Osteoblast (primary cell): ENCODE measurements around the gene EAF1. TPM values are rescaled to one million over a fixed set of nuclear protein-coding genes. Genes with fewer than 3 reads are reported as not detected.

Source experiments
- DNase-seq: peaks from one replicate; pipeline ENCODE4 v3.0.0; 2011; ENCODE audit warnings: low spot score, mixed read lengths; ENCODE audit not compliant: insufficient read length; ENCODE audit errors: missing footprints
- H2AFZ ChIP-seq: 2 replicates; pipeline ENCODE4 v1.6.0; 2011; ENCODE audit warnings: mild to moderate bottlenecking, low read length
- H3K27ac ChIP-seq: 2 replicates; pipeline ENCODE4 v1.5.1; 2011; ENCODE audit warnings: mild to moderate bottlenecking, low read depth, low read length, moderate library complexity
- H3K27me3 ChIP-seq: 2 replicates; pipeline ENCODE4 v1.6.0; 2012; ENCODE audit warnings: mild to moderate bottlenecking, control low read depth, inconsistent platforms, low read length, moderate library complexity; ENCODE audit not compliant: insufficient read depth
- H3K36me3 ChIP-seq: 2 replicates; pipeline ENCODE4 v1.5.1; 2011; ENCODE audit warnings: mild to moderate bottlenecking, low read length, control low read depth, moderate library complexity; ENCODE audit not compliant: insufficient read depth
- H3K4me1 ChIP-seq: 2 replicates; pipeline ENCODE4 v1.5.1; 2011; ENCODE audit warnings: mild to moderate bottlenecking, low read length, control low read depth, moderate library complexity; ENCODE audit not compliant: insufficient read depth
- H3K4me2 ChIP-seq: 2 replicates; pipeline ENCODE4 v1.6.0; 2011; ENCODE audit warnings: mild to moderate bottlenecking, low read length; ENCODE audit not compliant: insufficient read depth
- H3K4me3 ChIP-seq: fragments of 200-600 bp; sonication (generic); 3 replicates; pipeline ENCODE4 v1.5.1; 2012; ENCODE audit warnings: mild to moderate bottlenecking, low read length, inconsistent platforms; ENCODE audit not compliant: insufficient read depth
- H3K79me2 ChIP-seq: 2 replicates; pipeline ENCODE4 v1.6.0; 2012; ENCODE audit warnings: mild to moderate bottlenecking, low read length, control low read depth, inconsistent platforms; ENCODE audit not compliant: insufficient read depth
- H3K9me3 ChIP-seq: 2 replicates; pipeline ENCODE4 v1.5.1; 2011; ENCODE audit warnings: low read depth, low read length, control low read depth
- H4K20me1 ChIP-seq: 2 replicates; pipeline ENCODE4 v1.6.0; 2012; ENCODE audit warnings: mild to moderate bottlenecking, low read length, control low read depth; ENCODE audit not compliant: insufficient read depth
- CTCF ChIP-seq: IDR thresholded peaks from 2 replicates; pipeline ENCODE4 v1.5.1; 2011; ENCODE audit warnings: mild to moderate bottlenecking, low read depth, low read length, moderate library complexity; ENCODE audit errors: extremely low read depth
- total RNA-seq: library from RNA; depleted of rRNA; stranded (reverse); fragments of >200 nt; gene quantifications from 2 replicates; pipeline ENCODE4 v1.2.3, GENCODE V29; 2012

EAF1 gene
- total RNA-seq, 1 donor, result 29.0 TPM

DNA sequence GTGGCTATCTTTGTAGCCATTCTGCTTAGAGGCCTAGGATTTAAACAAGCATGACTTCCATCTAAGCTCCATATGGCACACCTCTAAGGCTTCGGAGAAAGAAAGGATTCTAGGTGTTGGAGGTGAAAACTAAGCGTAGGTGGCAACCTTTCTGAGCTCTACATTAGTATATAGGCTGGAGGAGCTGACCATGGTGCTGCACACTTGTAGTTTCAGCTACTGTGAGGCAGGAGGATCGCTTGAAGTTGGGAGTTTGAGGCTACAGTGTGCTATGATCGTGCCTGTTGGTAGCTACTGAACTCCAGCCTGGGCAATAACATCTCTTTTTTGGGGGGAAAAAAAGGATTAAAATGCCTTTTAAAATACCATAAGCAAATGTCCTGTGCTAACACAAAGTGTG lies 7.4 kb downstream of the EAF1 start:
- Histone ChIP-seq H3K4me3 (no peak overlapping the region), H3K4me1 (peaks cover 20% of the 10 kb centered on the region), H2AFZ (no peak overlapping the region), H3K9me3 (no peaks in the 10 kb centered on the region), H3K36me3 (peaks cover 75% of the 10 kb centered on the region), H3K79me2 (peaks cover 36% of the 10 kb centered on the region), H4K20me1 (peaks cover 20% of the 10 kb centered on the region), H3K27ac (no peak overlapping the region), H3K4me2 (no peak overlapping the region), H3K27me3 (no peaks in the 10 kb centered on the region)
- DNase-seq, result no peak
- TF ChIP-seq CTCF, result no peak

DNA sequence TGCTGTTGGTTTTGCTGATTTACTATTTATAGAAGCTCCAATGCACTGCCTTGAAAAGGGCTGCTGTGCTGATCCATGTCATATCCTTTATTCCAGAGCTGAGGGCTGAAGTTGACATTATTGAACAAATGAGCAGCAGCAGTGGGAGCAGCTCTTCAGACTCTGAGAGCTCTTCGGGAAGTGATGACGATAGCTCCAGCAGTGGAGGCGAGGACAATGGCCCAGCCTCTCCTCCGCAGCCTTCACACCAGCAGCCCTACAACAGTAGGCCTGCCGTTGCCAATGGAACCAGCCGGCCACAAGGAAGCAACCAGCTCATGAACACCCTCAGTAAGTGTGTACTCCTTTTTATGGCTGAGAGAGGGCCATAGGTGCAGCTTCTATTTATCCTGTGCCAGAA lies 8.8 kb downstream of the EAF1 start:
- Histone ChIP-seq H3K79me2 (peaks cover 22% of the 10 kb centered on the region), H3K4me3 (no peak overlapping the region), H3K36me3 (peaks cover 79% of the 10 kb centered on the region), H3K27ac (no peak overlapping the region), H3K27me3 (no peaks in the 10 kb centered on the region), H2AFZ (no peak overlapping the region), H3K4me1 (peaks cover 35% of the 10 kb centered on the region), H4K20me1 (peaks cover 13% of the 10 kb centered on the region), H3K9me3 (no peaks in the 10 kb centered on the region), H3K4me2 (no peak overlapping the region)
- DNase-seq, result no peak
- no peak for TF ChIP-seq CTCF

GRCh38 chr3:15438983-15439382 lies 11.6 kb downstream of the EAF1 start:
- peak; percentile 83 for DNase-seq
- peaks cover 69% of the 10 kb centered on the region for H3K36me3 ChIP-seq
- H3K4me1 ChIP-seq, result peaks cover 52% of the 10 kb centered on the region
- no peak for TF ChIP-seq CTCF
- no peaks in the 10 kb centered on the region for H3K27me3 ChIP-seq
- H3K9me3 ChIP-seq, result no peaks in the 10 kb centered on the region
- H3K4me3 ChIP-seq, result no peak overlapping the region
- peak overlapping the region; percentile 33 for H3K4me2 ChIP-seq
- H3K79me2 ChIP-seq, result peaks cover 7% of the 10 kb centered on the region
- no peaks in the 10 kb centered on the region for H4K20me1 ChIP-seq
- H3K27ac ChIP-seq, result peak overlapping the region; percentile 82
- no peak overlapping the region for H2AFZ ChIP-seq

DNA sequence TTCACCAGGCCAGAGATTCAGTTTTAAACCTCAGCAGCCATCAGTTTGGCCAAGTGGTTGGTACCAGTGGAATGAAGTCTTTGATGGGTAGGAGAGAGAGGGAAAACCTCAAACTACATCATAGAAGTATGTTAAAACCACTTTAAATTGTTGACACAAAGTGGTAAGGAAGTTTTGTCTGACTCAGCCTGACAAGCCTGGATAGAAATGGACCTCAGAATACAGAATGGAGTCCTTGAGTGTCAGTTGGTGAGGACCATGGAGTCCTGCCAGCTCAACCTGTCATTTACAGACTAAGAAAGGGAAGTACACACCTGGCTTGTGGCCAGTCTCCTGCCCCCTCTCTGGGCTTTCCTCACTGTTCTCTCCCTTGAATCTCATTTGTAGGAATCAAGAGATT lies 12.1 kb downstream of the EAF1 start:
- no peaks in the 10 kb centered on the region for H3K27me3 ChIP-seq
- no peak for TF ChIP-seq CTCF
- H3K4me2 ChIP-seq, result peak overlapping the region; percentile 33
- peak; percentile 39 for DNase-seq
- peaks cover 57% of the 10 kb centered on the region for H3K4me1 ChIP-seq
- H3K27ac ChIP-seq, result peak overlapping the region; percentile 82
- no peaks in the 10 kb centered on the region for H4K20me1 ChIP-seq
- peaks cover 5% of the 10 kb centered on the region for H3K79me2 ChIP-seq
- no peak overlapping the region for H3K4me3 ChIP-seq
- H3K36me3 ChIP-seq, result peaks cover 64% of the 10 kb centered on the region
- H2AFZ ChIP-seq, result no peak overlapping the region
- no peaks in the 10 kb centered on the region for H3K9me3 ChIP-seq
